Heart left ventricle (tissue), 16 donors: ENCODE results near the gene ZSWIM4. TPM values are rescaled to one million over a fixed set of nuclear protein-coding genes. Genes with fewer than 3 reads are reported as not detected.
"Not testable (repeated sequence)": the region's sequence is repeated elsewhere in the genome, so short reads cannot be mapped to it uniquely, and the experiment has no call there.

Experiments used
- ATAC-seq, 4 donors: fragments of 200-7000 bp; cut with Tn5 transposase; one replicate each; pipeline ENCODE4 v1.9.1; 2020 to 2022; ENCODE audit warnings: moderate library complexity in 4 of 4, mild to moderate bottlenecking in 3 of 4, moderate number of reproducible peaks in 1 of 4
- DNase-seq, 5 donors: peaks; one replicate each; pipeline ENCODE4 v3.0.0-alpha.2; 2020
- H3K27ac ChIP-seq, 12 donors: fragments of 200-600 bp; sonication (generic) in 4 of 12; one replicate each; pipeline versions ENCODE4 v1.5.0 to v1.8.0; 2016 to 2022; ENCODE audit warnings: mild to moderate bottlenecking in 2 of 12
- H3K27me3 ChIP-seq, 9 donors: fragments of 200-600 bp; sonication (generic) in 2 of 9; one replicate each; pipeline versions ENCODE4 v1.5.1 to v1.8.0; 2016 to 2022; ENCODE audit warnings: mild to moderate bottlenecking in 3 of 9
- H3K36me3 ChIP-seq, 9 donors: fragments of 200-600 bp; sonication (generic) in 2 of 9; one replicate each; pipeline versions ENCODE4 v1.5.0 to v1.8.0; 2018 to 2022; ENCODE audit warnings: mild to moderate bottlenecking in 2 of 9
- H3K4me1 ChIP-seq, 12 donors: fragments of 200-600 bp; sonication (generic) in 4 of 12; one replicate each; pipeline versions ENCODE4 v1.5.0 to v1.8.0; 2016 to 2022; ENCODE audit warnings: mild to moderate bottlenecking in 3 of 12
- H3K4me3 ChIP-seq, 12 donors: fragments of 200-600 bp; sonication (generic) in 4 of 12; one replicate each; pipeline versions ENCODE4 v1.5.0 to v1.8.0; 2017 to 2022; ENCODE audit warnings: mild to moderate bottlenecking in 9 of 12, moderate library complexity in 4 of 12
- H3K9me3 ChIP-seq, 12 donors: fragments of 200-600 bp; sonication (generic) in 4 of 12; one replicate each; pipeline versions ENCODE4 v1.5.0 to v1.8.0; 2016 to 2022; ENCODE audit warnings: mild to moderate bottlenecking in 1 of 12
- POLR2A ChIP-seq, 2 donors: fragments of 450-650 bp; IDR thresholded peaks; one replicate each; pipeline ENCODE4 v1.6.1; 2017; ENCODE audit warnings: antibody characterized with exemption in 2 of 2, mild to moderate bottlenecking in 2 of 2, moderate library complexity in 2 of 2
- whole genome bisulfite sequencing, 4 donors: extraction: QIAGEN DNeasy Blood & Tissue Kit in 2 of 4; methylation state at CpG; one replicate each; pipeline versions ENCODE4 v1.1.5 to v1.1.7; 2013 to 2018; 5-methylcytosine and 5-hydroxymethylcytosine counted together
- intact Hi-C, 10 donors: fragments of 100-400 bp; cut with DNase I; formaldehyde crosslinking; loops; one replicate each; pipeline versions ENCODE4 v1.11.1 to v1.14.2; 2022
- polyA plus RNA-seq, 2 donors: library from polyadenylated mRNA; stranded (reverse); fragments of 200-250 nt; gene quantifications; one replicate each; pipeline ENCODE4 v1.2.3, GENCODE V29; 2013
- total RNA-seq, 9 donors: library from RNA; depleted of rRNA in 2 of 9; stranded (reverse); fragments of >200 nt in 2 of 9; fragmentation: NEBNext Ultra II Directional in 3 of 9; extraction: Animal tissue kit (Norgen Biotek cat#: 25700) in 3 of 9; gene quantifications; one replicate each; pipeline versions ENCODE4 v1.1.0 to v1.2.4, GENCODE V29; 2016 to 2023
- TF ChIP-seq, protein P1 (sequence below), 12 donors: fragments of 200-600 bp; sonication (generic) in 4 of 12; IDR thresholded peaks; one replicate each; pipeline versions ENCODE4 v1.5.0 to v1.8.0; 2018 to 2022; ENCODE audit warnings: antibody characterized with exemption in 12 of 12, mild to moderate bottlenecking in 5 of 12
- donor health status: ischemic (EF 13 %, LVEDD 7.1; RV severe dilation, severe dysfunction).
- donor health status: healthy with polysubstance abuse.
- donor health status: DM: no; HTN: yes; CAD: no.
- donor health status: DM: no; HTN: no; CAD: no.
- donor health status: ischemic (EF 25% LVEDD 6.9; RV normal size, moderate dysfunction).
- donor health status: ischemic (EF 25% LVEDD 5.7; RV mildly dilated, moderate dysfunction).
- donor health status: healthy.
- donor health status: DM: yes; HTN: yes; CAD: no.
- donor health status: ischemic (EF 35%, LVEDD 5.7; RV mildly dilated, moderate dysfunction).
- donor health status: nonischemic (EF 11% LVEDD 7.7; RV severe dilation, severe dysfunction).
- donor health status: DM: yes; HTN: yes; CAD: no.
- donor health status: PGD.
- donor health status: ischemic (EF 29% LVEDD 5.4; RV normal size, mild dysfunction).
- donor health status: nonischemic (EF 23%, LVEDD 6.1; RV moderate dilation, normal function).

The ZSWIM4 gene
- total and polyA plus RNA-seq, 11 donors: 1.3 to 10.9 (median 3.3) TPM

DNA sequence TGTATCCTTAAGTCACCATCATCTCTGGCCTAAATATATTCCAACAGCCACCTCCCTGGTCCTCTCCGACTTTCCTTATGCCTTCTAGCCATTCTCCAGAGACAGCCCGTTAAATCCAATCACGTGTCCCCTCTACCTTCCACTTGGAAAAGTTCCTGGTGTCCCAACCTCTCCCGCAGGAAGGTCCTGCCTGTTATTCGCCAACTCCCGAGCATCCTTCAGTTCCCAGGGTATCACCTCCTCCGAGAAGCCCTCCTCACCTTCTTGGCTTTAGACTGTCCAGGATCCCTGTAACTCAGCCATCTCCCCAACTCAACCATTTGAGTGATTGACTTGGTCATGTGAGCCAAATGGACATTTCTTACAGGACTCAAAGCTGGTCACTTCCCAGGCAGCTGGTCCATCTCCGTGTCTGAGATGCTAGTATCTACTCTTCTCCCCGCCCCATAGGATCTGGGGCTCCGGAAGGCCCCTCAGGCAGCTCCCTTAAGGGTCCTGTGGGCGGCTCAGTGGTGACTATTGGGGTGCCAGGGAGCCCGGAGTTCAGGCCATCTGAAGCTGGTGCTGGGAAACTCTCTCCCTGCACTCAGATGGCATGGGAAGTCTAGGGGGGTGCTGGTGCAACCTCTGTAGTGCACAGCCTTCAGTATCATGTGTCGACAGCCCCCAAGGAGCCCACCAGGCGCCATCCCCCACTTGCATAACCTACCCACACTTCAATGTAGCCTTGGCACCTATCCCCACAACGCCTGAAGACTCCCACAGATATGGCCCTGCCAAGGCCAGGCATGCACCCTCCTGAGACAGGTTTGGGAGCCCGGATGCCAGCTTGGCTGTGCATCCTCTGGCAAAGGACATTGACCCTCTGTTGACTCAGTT lies 53.8 kb downstream of the ZSWIM4 start:
- H3K9me3 ChIP-seq: no peaks in the 10 kb centered on the region
- H3K4me1 ChIP-seq: peaks cover 16 to 76% (median 58%) of the 10 kb centered on the region in 12 donors
- peak in 2 of 5 donors; percentile 24 to 30 for DNase-seq
- peak overlapping the region in 11 of 12 donors; percentile 96 to 100 (median 100) for H3K27ac ChIP-seq
- intact Hi-C loops: loop anchor here in 1 of 10 donors (10.0 kb wide), 1 partner anchor 694 kb away; the partner anchor contains the start of genes IER2 and STX10
- 54 to 60% (median 56%) methylated on average over 11 to 16 of the region's 16 CpGs for WGBS, 4 donors
- H3K27me3 ChIP-seq: no peaks in the 10 kb centered on the region
- no peak for ATAC-seq
- no peaks in the 10 kb centered on the region for H3K36me3 ChIP-seq
- TF ChIP-seq, protein P1, sequence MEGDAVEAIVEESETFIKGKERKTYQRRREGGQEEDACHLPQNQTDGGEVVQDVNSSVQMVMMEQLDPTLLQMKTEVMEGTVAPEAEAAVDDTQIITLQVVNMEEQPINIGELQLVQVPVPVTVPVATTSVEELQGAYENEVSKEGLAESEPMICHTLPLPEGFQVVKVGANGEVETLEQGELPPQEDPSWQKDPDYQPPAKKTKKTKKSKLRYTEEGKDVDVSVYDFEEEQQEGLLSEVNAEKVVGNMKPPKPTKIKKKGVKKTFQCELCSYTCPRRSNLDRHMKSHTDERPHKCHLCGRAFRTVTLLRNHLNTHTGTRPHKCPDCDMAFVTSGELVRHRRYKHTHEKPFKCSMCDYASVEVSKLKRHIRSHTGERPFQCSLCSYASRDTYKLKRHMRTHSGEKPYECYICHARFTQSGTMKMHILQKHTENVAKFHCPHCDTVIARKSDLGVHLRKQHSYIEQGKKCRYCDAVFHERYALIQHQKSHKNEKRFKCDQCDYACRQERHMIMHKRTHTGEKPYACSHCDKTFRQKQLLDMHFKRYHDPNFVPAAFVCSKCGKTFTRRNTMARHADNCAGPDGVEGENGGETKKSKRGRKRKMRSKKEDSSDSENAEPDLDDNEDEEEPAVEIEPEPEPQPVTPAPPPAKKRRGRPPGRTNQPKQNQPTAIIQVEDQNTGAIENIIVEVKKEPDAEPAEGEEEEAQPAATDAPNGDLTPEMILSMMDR (IDR thresholded peaks at IDR 0.05): no peak
- TF ChIP-seq POLR2A (IDR thresholded peaks at IDR 0.05): no peak
- H3K4me3 ChIP-seq: no peak overlapping the region

DNA sequence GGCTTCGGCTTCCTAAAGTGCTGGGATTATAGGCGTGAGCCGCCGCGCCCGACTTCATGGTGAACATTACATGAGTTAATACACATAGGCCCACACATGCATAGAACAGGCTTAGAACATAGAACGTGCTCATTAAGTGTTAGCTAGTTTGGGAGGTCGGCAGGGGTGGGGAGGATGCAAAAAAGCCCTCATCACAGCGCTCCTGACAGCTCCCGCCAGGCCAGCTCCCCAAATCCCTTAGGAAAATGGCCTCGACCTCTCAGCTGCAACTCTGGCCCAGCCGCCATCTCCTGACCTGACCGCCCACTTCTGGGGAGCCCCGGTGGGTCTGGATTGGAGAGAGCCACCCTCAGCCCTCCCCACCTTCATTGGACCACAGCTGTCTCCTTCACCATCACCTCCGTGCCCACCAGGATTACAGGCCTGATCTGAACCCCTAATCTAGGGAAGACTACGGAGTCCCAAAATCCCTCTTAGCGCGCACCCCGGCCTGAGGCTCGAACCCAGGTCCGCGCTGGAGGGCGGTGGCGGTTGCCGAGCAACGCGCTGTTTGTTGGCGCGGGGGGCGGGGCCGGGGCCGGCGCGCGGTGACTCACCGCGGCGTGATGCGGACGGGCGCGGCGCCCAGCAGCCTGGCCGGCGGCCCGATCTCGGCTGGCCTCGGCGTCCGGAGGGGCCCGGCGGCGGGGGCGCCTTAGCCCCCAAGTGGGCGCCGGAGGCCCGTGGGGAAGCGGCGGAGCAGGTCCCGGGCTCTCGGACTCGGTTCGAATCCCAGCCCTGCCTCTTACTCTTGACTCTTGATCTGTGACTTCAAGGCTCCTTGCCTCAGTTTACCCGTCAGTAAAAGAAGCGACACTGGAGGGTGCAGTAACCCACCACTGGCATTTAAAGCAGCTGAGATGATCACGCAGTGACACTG lies 55.0 kb downstream of the ZSWIM4 start:
- no peaks in the 10 kb centered on the region for H3K36me3 ChIP-seq
- H3K27ac ChIP-seq: peak overlapping the region; percentile 82 to 100 (median 100)
- DNase-seq: peak; percentile 88 to 93 (median 90)
- peak overlapping the region in 9 of 12 donors; percentile 35 to 52 (median 40) for H3K4me3 ChIP-seq
- no peaks in the 10 kb centered on the region for H3K9me3 ChIP-seq
- peak in 3 of 4 donors; percentile 6 to 40 (median 31) for ATAC-seq
- TF ChIP-seq, protein P1 (IDR thresholded peaks at IDR 0.05): no peak
- TF ChIP-seq POLR2A (IDR thresholded peaks at IDR 0.05): peak in 1 of 2 donors; percentile 35
- intact Hi-C loops: loop anchor here in 1 of 10 donors (10.0 kb wide), 1 partner anchor 695 kb away; the partner anchor contains the start of genes IER2 and STX10
- 12 to 52% (median 32%) methylated on average over 17 to 66 of the region's 66 CpGs for WGBS, 4 donors
- H3K4me1 ChIP-seq: peaks cover 16 to 66% (median 56%) of the 10 kb centered on the region in 12 donors
- H3K27me3 ChIP-seq: no peaks in the 10 kb centered on the region

DNA sequence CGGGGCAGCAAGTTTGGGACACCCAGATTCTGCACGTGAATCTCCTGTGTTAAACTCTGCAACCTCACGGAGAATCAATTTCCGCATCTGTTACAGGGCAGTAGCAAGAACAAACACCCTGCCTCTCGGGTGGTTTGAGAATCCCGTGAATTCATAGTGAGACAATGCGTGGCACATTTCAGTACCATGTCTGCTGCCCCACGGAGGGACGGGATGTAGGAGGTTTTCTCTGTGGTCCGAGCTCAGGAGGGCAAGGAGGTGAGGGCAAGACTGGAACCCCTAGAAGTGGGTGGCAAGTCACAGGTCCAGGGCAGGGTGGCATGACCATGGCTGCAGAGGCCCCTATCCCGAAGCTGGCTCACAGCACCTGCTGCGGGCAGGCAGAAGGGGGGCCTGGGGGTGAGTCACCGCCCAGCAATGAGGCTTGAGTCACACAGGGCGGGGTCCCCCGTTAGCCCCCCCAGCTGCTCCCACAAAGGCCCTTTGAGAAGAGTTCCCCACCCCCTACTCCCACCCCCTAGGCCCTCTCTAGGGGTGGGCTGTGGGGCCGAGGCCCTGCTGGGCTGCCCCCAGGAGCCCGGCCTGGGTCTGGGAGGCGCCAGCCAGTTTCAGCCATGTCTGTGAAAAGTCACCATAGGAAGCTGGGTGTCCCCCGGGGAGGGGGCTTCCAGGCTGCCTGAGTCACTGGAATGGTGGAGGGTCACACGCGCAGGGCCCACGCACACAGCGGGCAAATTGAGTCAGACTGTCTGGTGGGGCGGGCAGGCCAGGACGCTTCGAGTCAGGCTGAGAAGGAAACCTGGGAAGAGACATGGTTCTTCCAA lies 55.9 kb downstream of the ZSWIM4 start:
- intact Hi-C loops: loop anchor here in 2 of 10 donors (1.0 kb wide), 1 partner anchor 10 kb away; no protein-coding TSS in a partner anchor
- H3K27me3 ChIP-seq: no peaks in the 10 kb centered on the region
- no peaks in the 10 kb centered on the region for H3K9me3 ChIP-seq
- H3K4me1 ChIP-seq: peaks cover 14 to 59% (median 51%) of the 10 kb centered on the region in 12 donors
- WGBS, 4 donors: 25 to 46% (median 42%) methylated on average over 19 to 26 of the region's 26 CpGs
- peak overlapping the region; percentile 82 to 100 (median 100) for H3K27ac ChIP-seq
- DNase-seq: peak; percentile 86 to 92 (median 89)
- TF ChIP-seq, protein P1 (IDR thresholded peaks at IDR 0.05): no peak
- peak in 1 of 2 donors; percentile 30 for TF ChIP-seq POLR2A (IDR thresholded peaks at IDR 0.05)
- H3K36me3 ChIP-seq: no peaks in the 10 kb centered on the region
- H3K4me3 ChIP-seq: peak overlapping the region in 9 of 12 donors; percentile 35 to 52 (median 40)
- ATAC-seq: peak; percentile 25 to 62 (median 54)

DNA sequence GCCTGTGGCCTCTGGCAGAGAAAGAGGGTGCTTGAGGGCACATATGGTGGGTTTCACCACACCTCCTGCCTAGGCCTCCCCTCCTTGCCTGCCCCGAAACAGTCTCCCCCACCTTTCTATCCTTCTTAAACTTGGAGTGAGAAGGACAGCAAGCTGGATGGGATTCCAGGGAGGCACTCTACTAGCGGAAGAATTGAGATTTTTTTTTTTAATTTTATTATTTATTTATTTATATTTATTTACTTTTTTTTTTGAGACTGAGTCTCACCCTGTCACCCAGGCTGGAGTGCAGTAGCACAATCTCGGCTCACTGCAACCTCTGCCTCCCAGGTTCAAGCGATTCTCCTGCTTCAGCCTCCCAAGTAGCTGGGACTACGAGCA lies 56.5 kb downstream of the ZSWIM4 start:
- Histone ChIP-seq H3K4me3 (peak overlapping the region in 1 of 12 donors; percentile 52), H3K4me1 (peaks cover 12 to 53% (median 44%) of the 10 kb centered on the region in 12 donors), H3K27ac (peak overlapping the region; percentile 82 to 100 (median 100))
- 83 to 98% (median 93%) methylated on average over 5 of the region's 5 CpGs for WGBS, 4 donors
- ATAC-seq, H3K9me3 ChIP-seq, DNase-seq, H3K27me3 ChIP-seq, H3K36me3 ChIP-seq: not testable (repeated sequence)
- intact Hi-C loops: loop anchor here in 2 of 10 donors (1.0 kb wide), 1 partner anchor 10 kb away; no protein-coding TSS in a partner anchor

DNA sequence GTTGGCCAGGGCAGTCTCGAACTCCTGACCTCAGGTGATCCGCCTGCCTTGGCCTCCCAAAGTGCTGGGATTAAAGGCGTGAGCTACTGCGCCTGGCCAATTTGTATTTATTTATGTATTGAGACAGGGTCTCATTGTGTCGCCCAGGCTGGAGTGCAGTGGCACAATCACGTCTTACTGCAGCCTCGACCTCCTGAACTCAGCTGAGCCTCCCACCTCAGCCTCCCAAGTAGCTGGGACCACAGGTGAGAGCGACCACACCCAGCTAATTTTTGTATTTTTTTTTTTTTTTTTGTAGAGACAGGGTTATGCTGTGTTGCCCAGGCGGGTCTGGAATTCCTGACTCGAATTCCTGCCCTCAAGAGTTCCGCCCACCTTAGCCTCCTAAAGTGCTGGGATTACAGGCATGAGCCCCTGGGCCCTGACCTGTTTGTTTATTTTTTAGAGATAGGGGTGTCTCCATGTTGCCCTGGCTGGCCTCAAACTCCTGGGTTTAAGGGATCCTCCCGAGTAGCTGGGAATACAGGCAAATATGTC lies 57.0 kb downstream of the ZSWIM4 start:
- H3K9me3 ChIP-seq, H3K36me3 ChIP-seq, ATAC-seq, H3K4me3 ChIP-seq, H3K27me3 ChIP-seq, intact Hi-C loops, DNase-seq: not testable (repeated sequence)
- 90 to 96% (median 93%) methylated on average over 12 of the region's 12 CpGs for WGBS, 4 donors
- Histone ChIP-seq H3K4me1 (peaks cover 12 to 48% (median 41%) of the 10 kb centered on the region in 12 donors), H3K27ac (peak overlapping the region in 11 of 12 donors; percentile 91 to 100 (median 100))
